ENCODE data around the gene SORBS1. TPM values are rescaled to one million over a fixed set of nuclear protein-coding genes. Genes with fewer than 3 reads are reported as not detected.
A peak's percentile ranks its signal among the peaks of the same experiment; 100 is the strongest.

The SORBS1 gene
- total and polyA plus RNA-seq, 9 of the 15 experiments (the other 6 are each of a cell fraction or from before 2014, with no cell fraction given), result 2.0 to 13.3 (median 6.5) TPM

DNA sequence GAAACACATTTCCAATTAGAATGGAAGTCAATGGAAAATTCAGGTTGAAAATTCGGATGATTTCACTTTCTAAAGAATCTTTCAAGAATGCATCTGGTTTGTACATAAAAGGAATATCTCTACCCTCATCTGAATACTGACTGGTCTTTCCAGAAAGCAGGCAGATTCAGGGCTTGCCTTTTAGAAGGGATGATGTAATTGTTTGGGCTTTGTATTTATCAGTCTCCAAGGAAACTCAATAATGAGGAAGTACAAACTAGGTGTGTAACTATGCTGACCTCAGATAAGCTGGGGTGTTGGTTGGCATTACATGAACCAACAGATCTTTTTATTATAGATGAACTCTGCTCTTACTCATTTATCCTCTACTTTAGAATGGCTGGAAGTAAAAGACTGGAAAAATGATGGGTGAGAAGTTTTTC, 294.5 kb downstream of the SORBS1 start (continued):
- TF ChIP-seq, protein P1, sequence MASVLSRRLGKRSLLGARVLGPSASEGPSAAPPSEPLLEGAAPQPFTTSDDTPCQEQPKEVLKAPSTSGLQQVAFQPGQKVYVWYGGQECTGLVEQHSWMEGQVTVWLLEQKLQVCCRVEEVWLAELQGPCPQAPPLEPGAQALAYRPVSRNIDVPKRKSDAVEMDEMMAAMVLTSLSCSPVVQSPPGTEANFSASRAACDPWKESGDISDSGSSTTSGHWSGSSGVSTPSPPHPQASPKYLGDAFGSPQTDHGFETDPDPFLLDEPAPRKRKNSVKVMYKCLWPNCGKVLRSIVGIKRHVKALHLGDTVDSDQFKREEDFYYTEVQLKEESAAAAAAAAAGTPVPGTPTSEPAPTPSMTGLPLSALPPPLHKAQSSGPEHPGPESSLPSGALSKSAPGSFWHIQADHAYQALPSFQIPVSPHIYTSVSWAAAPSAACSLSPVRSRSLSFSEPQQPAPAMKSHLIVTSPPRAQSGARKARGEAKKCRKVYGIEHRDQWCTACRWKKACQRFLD (CRISPR knock-in tag; IDR thresholded peaks at IDR 0.05), result peak; percentile 81
- TF ChIP-seq TAF7 (tag; IDR thresholded peaks at IDR 0.05), result no peak
- no peak for TF ChIP-seq ETV1 (tag; conservative IDR thresholded peaks at IDR 0.05; ENCODE audit: low read depth)
- TF ChIP-seq, protein P2, sequence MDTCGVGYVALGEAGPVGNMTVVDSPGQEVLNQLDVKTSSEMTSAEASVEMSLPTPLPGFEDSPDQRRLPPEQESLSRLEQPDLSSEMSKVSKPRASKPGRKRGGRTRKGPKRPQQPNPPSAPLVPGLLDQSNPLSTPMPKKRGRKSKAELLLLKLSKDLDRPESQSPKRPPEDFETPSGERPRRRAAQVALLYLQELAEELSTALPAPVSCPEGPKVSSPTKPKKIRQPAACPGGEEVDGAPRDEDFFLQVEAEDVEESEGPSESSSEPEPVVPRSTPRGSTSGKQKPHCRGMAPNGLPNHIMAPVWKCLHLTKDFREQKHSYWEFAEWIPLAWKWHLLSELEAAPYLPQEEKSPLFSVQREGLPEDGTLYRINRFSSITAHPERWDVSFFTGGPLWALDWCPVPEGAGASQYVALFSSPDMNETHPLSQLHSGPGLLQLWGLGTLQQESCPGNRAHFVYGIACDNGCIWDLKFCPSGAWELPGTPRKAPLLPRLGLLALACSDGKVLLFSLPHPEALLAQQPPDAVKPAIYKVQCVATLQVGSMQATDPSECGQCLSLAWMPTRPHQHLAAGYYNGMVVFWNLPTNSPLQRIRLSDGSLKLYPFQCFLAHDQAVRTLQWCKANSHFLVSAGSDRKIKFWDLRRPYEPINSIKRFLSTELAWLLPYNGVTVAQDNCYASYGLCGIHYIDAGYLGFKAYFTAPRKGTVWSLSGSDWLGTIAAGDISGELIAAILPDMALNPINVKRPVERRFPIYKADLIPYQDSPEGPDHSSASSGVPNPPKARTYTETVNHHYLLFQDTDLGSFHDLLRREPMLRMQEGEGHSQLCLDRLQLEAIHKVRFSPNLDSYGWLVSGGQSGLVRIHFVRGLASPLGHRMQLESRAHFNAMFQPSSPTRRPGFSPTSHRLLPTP (IDR thresholded peaks at IDR 0.05; ENCODE audit: borderline replicate concordance, extremely low read depth, insufficient read length), result no peak
- TF ChIP-seq FOXJ2 (tag; IDR thresholded peaks at IDR 0.05), result peak; percentile 100
- TF ChIP-seq MYNN (IDR thresholded peaks at IDR 0.05), result no peak
- TF ChIP-seq MYNN (CRISPR knock-in tag; IDR thresholded peaks at IDR 0.05), result no peak
- no peak for TF ChIP-seq NCOA1 (IDR thresholded peaks at IDR 0.05; ENCODE audit: low read depth)
- peak; percentile 76 for TF ChIP-seq CEBPB (tag; IDR thresholded peaks at IDR 0.05)
- TF ChIP-seq XRCC3 (IDR thresholded peaks at IDR 0.05), result no peak
- TF ChIP-seq RBM25 (IDR thresholded peaks at IDR 0.05; ENCODE audit: low read depth, low read length, severe bottlenecking), result no peak
- TF ChIP-seq DIDO1 (tag; IDR thresholded peaks at IDR 0.05; ENCODE audit: low read depth), result no peak
- TF ChIP-seq, protein P3, sequence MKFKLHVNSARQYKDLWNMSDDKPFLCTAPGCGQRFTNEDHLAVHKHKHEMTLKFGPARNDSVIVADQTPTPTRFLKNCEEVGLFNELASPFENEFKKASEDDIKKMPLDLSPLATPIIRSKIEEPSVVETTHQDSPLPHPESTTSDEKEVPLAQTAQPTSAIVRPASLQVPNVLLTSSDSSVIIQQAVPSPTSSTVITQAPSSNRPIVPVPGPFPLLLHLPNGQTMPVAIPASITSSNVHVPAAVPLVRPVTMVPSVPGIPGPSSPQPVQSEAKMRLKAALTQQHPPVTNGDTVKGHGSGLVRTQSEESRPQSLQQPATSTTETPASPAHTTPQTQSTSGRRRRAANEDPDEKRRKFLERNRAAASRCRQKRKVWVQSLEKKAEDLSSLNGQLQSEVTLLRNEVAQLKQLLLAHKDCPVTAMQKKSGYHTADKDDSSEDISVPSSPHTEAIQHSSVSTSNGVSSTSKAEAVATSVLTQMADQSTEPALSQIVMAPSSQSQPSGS (CRISPR knock-in tag; IDR thresholded peaks at IDR 0.05), result peak; percentile 75; the same call in 1 of the 2 replicates
- TF ChIP-seq, protein P4, sequence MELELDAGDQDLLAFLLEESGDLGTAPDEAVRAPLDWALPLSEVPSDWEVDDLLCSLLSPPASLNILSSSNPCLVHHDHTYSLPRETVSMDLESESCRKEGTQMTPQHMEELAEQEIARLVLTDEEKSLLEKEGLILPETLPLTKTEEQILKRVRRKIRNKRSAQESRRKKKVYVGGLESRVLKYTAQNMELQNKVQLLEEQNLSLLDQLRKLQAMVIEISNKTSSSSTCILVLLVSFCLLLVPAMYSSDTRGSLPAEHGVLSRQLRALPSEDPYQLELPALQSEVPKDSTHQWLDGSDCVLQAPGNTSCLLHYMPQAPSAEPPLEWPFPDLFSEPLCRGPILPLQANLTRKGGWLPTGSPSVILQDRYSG (tag; conservative IDR thresholded peaks at IDR 0.05; ENCODE audit: low read depth), result no peak
- TF ChIP-seq GABPA (tag; conservative IDR thresholded peaks at IDR 0.05; ENCODE audit: low read depth), result peak; percentile 43; the same call in 1 of the 2 replicates
- TF ChIP-seq, protein P5, sequence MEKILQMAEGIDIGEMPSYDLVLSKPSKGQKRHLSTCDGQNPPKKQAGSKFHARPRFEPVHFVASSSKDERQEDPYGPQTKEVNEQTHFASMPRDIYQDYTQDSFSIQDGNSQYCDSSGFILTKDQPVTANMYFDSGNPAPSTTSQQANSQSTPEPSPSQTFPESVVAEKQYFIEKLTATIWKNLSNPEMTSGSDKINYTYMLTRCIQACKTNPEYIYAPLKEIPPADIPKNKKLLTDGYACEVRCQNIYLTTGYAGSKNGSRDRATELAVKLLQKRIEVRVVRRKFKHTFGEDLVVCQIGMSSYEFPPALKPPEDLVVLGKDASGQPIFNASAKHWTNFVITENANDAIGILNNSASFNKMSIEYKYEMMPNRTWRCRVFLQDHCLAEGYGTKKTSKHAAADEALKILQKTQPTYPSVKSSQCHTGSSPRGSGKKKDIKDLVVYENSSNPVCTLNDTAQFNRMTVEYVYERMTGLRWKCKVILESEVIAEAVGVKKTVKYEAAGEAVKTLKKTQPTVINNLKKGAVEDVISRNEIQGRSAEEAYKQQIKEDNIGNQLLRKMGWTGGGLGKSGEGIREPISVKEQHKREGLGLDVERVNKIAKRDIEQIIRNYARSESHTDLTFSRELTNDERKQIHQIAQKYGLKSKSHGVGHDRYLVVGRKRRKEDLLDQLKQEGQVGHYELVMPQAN (IDR thresholded peaks at IDR 0.05; ENCODE audit: borderline replicate concordance), result no peak
- TF ChIP-seq ZBTB17 (CRISPR knock-in tag; IDR thresholded peaks at IDR 0.05), result no peak
- TF ChIP-seq SMAD3 (CRISPR knock-in tag; conservative IDR thresholded peaks at IDR 0.05), result no peak
- TF ChIP-seq POLR2AphosphoS2 (IDR thresholded peaks at IDR 0.05; ENCODE audit: low read length), result no peak
